Measurements from ENCODE around the gene KDM1B. TPM values are rescaled to one million over a fixed set of nuclear protein-coding genes. Genes with fewer than 3 reads are reported as not detected.
A peak's percentile ranks its signal among the peaks of the same experiment; 100 is the strongest.

Gene KDM1B
- total RNA-seq, 4 donors from 2014 or later: 11.0 to 14.5 (median 12.7) TPM

DNA sequence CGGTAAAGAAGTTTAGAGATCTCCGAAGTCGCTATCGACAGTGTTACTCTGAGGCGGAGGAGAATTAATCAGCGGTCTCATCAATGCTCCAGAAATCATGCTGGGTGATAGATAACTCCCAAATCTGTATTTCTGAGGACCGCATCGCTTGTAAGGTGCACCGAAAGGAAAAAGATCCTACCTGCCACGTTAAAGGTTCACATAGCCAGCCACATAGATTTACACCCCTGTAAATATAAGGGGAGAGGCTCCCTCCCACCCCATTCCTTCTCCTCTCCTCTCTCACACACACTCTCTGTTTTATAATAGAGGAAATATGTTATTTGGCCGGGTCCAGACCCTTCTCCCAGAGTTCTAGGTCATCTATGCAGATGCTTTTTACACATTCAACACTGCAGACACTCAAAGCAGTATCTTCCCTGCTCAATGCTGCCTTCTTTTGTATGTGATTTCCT lies 109.7 kb downstream of the KDM1B start:
- Histone ChIP-seq H3K27ac (peak overlapping the region; percentile 87 to 99 (median 96)), H3K4me1 (peaks cover 0 to 44% (median 15%) of the 10 kb centered on the region in 3 donors), H3K36me3 (no peaks in the 10 kb centered on the region), H3K27me3 (peaks cover 3% of the 10 kb centered on the region), H3K9me3 (no peaks in the 10 kb centered on the region), H3K4me3 (peak overlapping the region; percentile 63 to 96)
- ATAC-seq: no peak
- TF ChIP-seq POLR2AphosphoS5 (IDR thresholded peaks at IDR 0.05) (no peak), POLR2A (IDR thresholded peaks at IDR 0.05) (no peak), EP300 (IDR thresholded peaks at IDR 0.05) (no peak), CTCF (IDR thresholded peaks at IDR 0.05) (no peak)
- WGBS, 2 donors (ENCODE audit: low coverage in 1 of 2): 0 to 23% methylated on average over 5 to 8 of the region's 11 CpGs

DNA sequence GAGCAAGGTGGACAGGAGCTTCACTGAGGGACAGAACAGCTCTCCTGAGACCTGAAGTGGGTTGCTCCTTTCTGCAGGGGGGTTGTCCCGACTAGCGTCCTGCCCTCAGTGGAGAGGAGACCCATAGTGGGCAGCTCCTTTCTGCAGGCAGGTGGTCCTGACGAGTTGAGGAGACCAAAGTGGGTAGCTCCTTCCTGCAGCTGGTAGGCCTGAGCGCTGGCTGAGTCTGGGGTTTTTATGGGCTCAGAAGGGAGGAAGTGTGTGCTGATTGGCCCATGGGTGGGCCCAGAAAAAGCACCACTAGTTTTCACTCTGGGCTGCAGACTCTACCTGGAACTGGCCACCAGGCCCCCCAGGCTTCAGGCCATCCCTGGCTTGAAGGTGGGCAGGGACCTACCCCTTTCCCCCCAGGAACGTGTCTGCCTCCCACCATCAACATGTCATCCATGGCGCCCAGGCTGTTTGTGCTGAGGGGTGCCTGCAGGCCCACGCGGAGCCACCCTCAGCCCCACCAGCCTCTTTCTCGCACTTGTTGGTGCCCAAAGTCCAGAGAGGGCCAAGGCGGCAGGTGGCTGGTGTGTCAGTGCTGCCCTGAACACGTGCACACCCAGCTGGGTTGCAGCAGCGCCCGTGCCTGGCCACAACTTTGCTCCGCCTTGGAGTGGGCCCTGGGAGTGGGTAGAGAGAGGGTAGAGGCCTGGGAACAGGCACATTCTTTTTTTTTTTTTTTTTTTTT lies 110.7 kb downstream of the KDM1B start:
- TF ChIP-seq EP300 (IDR thresholded peaks at IDR 0.05) (no peak), POLR2AphosphoS5 (IDR thresholded peaks at IDR 0.05) (no peak), POLR2A (IDR thresholded peaks at IDR 0.05) (no peak), CTCF (IDR thresholded peaks at IDR 0.05) (no peak)
- ATAC-seq: no peak
- Histone ChIP-seq H3K9me3 (no peaks in the 10 kb centered on the region), H3K27ac (no peak overlapping the region), H3K4me3 (no peak overlapping the region), H3K27me3 (peaks cover 3% of the 10 kb centered on the region), H3K36me3 (no peaks in the 10 kb centered on the region), H3K4me1 (peaks cover 0 to 34% (median 11%) of the 10 kb centered on the region in 3 donors)
- no CpG with 5 or more reads among the region's 14 CpGs for WGBS, 2 donors (ENCODE audit: low coverage in 1 of 2)

DNA sequence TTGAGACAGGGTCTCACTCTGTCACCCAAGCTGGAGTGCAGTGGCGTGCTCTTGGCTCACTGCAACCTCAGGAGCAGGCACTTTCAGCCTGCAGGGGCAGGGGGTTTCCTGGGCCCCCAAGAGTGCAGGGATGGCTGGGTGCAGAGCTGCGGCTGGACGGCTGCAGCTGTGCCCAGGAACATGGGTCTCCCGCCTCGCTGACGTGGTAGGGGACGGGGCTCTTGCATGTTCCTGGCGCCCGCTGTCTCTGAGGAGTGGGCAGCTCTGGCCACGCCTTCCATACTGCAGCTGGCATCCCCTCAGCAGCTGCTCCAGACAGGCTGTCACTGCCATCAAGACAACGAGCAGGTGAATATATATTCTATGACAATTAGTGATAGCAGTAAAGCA lies 111.3 kb downstream of the KDM1B start:
- Histone ChIP-seq H3K4me3 (no peak overlapping the region), H3K4me1 (peaks cover 0 to 28% (median 11%) of the 10 kb centered on the region in 3 donors), H3K27ac (no peak overlapping the region), H3K36me3 (no peaks in the 10 kb centered on the region), H3K27me3 (peaks cover 3% of the 10 kb centered on the region), H3K9me3 (no peaks in the 10 kb centered on the region)
- 93% methylated on average over 5 of the region's 11 CpGs; no CpG with 5 or more reads in 1 of the 2 donors for WGBS, 2 donors (ENCODE audit: low coverage in 1 of 2)
- ATAC-seq: no peak
- TF ChIP-seq CTCF (IDR thresholded peaks at IDR 0.05) (no peak), EP300 (IDR thresholded peaks at IDR 0.05) (no peak), POLR2AphosphoS5 (IDR thresholded peaks at IDR 0.05) (no peak), POLR2A (IDR thresholded peaks at IDR 0.05) (no peak)

DNA sequence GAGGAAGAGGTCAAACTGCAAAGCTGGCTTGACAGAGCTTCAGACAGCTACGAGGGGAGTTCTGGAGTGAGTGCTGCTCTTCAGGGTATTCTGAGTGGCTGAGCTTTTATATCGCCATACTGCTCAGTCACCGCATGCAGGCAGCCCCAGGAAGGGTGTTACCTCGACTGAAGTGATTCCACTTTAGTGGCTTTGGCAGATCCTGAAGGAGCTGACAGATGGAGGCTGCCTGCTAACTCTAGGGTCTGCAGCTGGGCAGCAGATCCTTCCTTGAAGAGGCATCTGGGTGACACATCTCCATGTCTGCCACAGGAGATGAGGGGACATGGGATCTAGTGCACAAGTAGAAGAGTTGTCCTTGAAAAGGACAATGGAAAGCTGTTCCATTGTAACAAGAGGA lies 112.8 kb downstream of the KDM1B start:
- Histone ChIP-seq H3K4me3 (no peak overlapping the region), H3K36me3 (no peaks in the 10 kb centered on the region), H3K4me1 (peaks cover 0 to 12% (median under 1%) of the 10 kb centered on the region in 3 donors), H3K9me3 (no peaks in the 10 kb centered on the region), H3K27ac (no peak overlapping the region), H3K27me3 (peaks cover 8% of the 10 kb centered on the region)
- TF ChIP-seq CTCF (IDR thresholded peaks at IDR 0.05) (no peak), POLR2AphosphoS5 (IDR thresholded peaks at IDR 0.05) (no peak), POLR2A (IDR thresholded peaks at IDR 0.05) (no peak), EP300 (IDR thresholded peaks at IDR 0.05) (no peak)
- WGBS, 2 donors (ENCODE audit: low coverage in 1 of 2): 76 to 100% methylated on average over 1 to 4 of the region's 4 CpGs
- ATAC-seq: no peak

DNA sequence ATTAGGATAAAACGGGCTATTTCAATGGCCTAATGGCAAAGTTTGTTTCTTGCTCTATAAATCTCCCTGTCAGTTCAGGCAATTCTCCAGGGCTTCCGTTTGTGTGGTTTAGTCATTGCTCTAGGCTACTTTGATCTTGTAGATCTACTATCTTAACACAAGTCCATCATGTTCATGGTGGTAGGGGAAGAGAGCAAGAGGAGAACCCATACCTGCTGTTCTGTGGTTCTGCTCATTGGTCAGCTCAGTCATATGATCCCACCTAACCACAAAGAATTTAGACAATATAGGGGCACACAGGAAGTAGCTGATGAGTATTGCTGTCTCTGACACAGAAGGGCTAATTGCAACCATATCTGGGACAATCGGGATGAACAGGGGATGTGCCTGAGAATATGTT lies 114.0 kb downstream of the KDM1B start:
- 24 to 38% methylated on average over 3 of the region's 3 CpGs for WGBS, 2 donors (ENCODE audit: low coverage in 1 of 2)
- no peaks in the 10 kb centered on the region for H3K9me3 ChIP-seq
- TF ChIP-seq POLR2A (IDR thresholded peaks at IDR 0.05) (no peak), EP300 (IDR thresholded peaks at IDR 0.05) (no peak), CTCF (IDR thresholded peaks at IDR 0.05) (no peak), POLR2AphosphoS5 (IDR thresholded peaks at IDR 0.05) (no peak)
- ATAC-seq: no peak
- no peaks in the 10 kb centered on the region for H3K36me3 ChIP-seq
- H3K27me3 ChIP-seq: peaks cover 10% of the 10 kb centered on the region
- H3K4me3 ChIP-seq: no peak overlapping the region
- peaks cover 0 to 9% (median 0%) of the 10 kb centered on the region in 3 donors for H3K4me1 ChIP-seq
- H3K27ac ChIP-seq: no peak overlapping the region

All from gastroesophageal sphincter (tissue), 4 donors.